Measurements from ENCODE around the gene ARHGEF18.
A peak's percentile ranks its signal among the peaks of the same experiment; 100 is the strongest.

The ARHGEF18 gene

DNA sequence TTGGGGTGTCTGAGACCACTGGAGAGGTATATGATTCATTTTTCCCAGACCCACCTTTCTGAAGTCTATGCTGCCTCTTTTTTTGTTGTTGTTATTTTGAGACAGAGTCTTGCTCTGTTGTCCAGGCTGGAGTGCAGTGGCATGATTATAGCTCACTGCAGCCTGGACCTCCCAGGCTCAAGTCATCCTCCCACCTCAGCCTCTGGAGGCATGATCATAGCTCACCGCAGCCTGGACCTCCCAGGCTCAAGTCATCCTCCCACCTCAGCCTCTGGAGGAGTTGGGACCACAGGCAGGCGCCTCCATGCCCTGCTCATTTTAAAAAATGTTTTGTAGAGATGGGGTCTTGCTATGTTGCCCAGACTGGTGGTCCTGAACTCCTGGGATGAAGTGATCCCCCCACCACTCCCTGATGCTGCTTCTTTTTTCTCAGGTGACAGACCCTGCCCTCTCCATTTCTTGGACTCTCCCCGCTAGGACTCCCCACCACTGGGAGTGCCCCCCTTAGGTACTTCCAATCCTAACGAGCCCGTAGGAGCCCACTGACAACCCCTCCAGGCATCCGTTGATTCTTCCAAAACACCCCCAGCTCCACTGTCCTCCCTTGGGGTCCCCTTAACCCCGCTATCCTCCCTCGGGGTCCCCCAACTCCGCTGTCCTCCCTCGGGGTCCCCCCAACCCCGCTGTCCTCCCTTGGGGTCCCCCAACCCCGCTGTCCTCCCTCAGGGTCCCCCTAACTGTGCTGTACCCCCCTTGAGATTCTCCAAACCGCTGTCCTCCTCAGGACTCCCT lies 45.4 kb downstream of the ARHGEF18 start:
- Histone ChIP-seq H3K9ac (no peak overlapping the region), H3K4me2 (peak overlapping the region; percentile 37), H2AFZ (ENCODE audit: low read depth) (peak overlapping the region; percentile 79), H3K27ac (no peak overlapping the region), H3K36me3 (ENCODE audit: insufficient read depth) (no peaks in the 10 kb centered on the region), H3K79me2 (ENCODE audit: insufficient read depth, low read depth) (peaks cover 21% of the 10 kb centered on the region), H3K27me3 (ENCODE audit: insufficient read depth, low read depth) (0 out of 2 replicates have a peak, but pooled peaks cover 4% of the 10 kb centered on the region), H3K4me1 (ENCODE audit: low read depth, poor library complexity, severe bottlenecking) (peaks cover 7% of the 10 kb centered on the region), H4K20me1 (ENCODE audit: insufficient read depth) (no peaks in the 10 kb centered on the region), H3K4me3 (IDR thresholded peaks at IDR 0.05; ENCODE audit: insufficient read depth, low read depth, low read length) (no peak overlapping the region)
- TF ChIP-seq, protein P1, sequence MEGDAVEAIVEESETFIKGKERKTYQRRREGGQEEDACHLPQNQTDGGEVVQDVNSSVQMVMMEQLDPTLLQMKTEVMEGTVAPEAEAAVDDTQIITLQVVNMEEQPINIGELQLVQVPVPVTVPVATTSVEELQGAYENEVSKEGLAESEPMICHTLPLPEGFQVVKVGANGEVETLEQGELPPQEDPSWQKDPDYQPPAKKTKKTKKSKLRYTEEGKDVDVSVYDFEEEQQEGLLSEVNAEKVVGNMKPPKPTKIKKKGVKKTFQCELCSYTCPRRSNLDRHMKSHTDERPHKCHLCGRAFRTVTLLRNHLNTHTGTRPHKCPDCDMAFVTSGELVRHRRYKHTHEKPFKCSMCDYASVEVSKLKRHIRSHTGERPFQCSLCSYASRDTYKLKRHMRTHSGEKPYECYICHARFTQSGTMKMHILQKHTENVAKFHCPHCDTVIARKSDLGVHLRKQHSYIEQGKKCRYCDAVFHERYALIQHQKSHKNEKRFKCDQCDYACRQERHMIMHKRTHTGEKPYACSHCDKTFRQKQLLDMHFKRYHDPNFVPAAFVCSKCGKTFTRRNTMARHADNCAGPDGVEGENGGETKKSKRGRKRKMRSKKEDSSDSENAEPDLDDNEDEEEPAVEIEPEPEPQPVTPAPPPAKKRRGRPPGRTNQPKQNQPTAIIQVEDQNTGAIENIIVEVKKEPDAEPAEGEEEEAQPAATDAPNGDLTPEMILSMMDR (conservative IDR thresholded peaks at IDR 0.05; ENCODE audit: low read depth, low read length): no peak

DNA sequence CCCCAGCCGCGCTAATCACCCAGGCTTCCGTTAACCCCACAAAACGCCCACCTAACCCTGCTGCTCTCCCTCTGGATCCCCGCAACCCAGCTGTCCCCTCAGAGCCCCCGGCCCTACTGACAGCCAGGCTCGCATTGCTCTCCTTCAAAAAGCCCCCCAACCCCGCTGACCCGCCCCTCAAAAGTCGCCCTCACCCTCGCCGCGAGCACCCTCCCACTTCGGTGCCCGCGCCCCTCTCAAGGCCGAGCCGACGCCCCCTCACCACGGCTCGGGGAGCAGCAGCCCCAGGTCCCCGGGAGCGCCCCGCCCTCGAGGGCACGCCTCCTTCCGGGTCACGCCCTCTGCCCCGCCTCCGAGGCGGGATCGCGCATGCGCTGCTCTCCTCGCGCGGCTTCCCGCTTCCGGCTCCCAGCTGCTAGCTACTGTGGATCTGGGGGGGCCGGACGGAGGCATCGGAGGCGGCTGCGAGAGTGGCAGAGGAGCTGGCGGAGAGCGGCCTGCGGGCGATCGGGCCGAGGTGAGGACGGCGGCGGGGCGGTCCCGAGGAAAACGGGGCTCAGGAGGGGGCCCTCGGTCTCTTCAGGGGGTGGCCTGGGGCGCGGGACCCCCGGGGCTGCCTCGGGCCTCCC lies 46.1 kb downstream of the ARHGEF18 start:
- peak overlapping the region; percentile 79 for H2AFZ ChIP-seq (ENCODE audit: low read depth)

DNA sequence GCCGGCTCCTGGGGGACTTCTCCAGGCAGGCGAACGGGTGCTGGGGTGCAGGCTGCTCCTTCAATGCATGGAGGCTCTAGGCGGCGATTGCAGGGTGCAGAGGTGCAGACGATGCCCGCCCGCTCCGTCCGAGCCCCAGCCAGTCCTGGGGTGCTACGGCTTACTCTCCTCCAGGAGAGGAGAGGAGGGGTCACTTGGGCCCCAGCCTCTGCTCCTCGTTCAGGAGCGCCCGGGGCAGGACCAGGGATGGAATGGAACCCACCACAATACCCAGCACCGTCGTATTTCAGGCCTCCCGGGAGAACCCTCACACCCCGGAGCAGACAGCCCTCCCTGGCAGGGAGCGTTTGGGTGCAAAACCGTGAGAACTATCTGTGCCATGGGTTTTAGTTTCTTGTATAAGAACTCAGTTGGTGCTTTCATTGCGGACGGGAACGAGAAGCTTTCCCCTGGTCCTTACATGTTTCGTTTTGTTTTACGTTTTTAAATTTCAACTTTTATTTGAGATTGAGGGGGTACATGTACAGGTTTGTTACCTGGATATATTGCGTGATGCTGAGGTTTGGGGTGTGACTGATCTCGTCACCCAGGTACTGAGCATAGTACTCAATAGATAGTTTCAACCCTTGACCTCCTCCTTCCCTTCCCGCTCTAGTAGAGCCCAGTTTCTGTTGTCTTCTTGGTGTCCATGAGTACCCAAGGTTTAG lies 46.8 kb downstream of the ARHGEF18 start:
- H3K9ac ChIP-seq: peak overlapping the region; percentile 52; the same call in 1 of the 2 replicates
- peak overlapping the region; percentile 79 for H2AFZ ChIP-seq (ENCODE audit: low read depth)
- TF ChIP-seq, protein P1 (conservative IDR thresholded peaks at IDR 0.05; ENCODE audit: low read depth, low read length): no peak

More for the DNA sequence above, 46.1 kb downstream of the ARHGEF18 start:
- TF ChIP-seq, protein P1 (conservative IDR thresholded peaks at IDR 0.05; ENCODE audit: low read depth, low read length): no peak
- H3K27me3 ChIP-seq (ENCODE audit: insufficient read depth, low read depth): 0 out of 2 replicates have a peak, but pooled peaks cover 4% of the 10 kb centered on the region
- H3K79me2 ChIP-seq (ENCODE audit: insufficient read depth, low read depth): peaks cover 21% of the 10 kb centered on the region
- no peaks in the 10 kb centered on the region for H4K20me1 ChIP-seq (ENCODE audit: insufficient read depth)
- H3K9ac ChIP-seq: peak overlapping the region; percentile 52; the same call in 1 of the 2 replicates
- peaks cover 7% of the 10 kb centered on the region for H3K4me1 ChIP-seq (ENCODE audit: low read depth, poor library complexity, severe bottlenecking)
- peak overlapping the region; percentile 37 for H3K4me2 ChIP-seq
- H3K4me3 ChIP-seq (IDR thresholded peaks at IDR 0.05; ENCODE audit: insufficient read depth, low read depth, low read length): no peak overlapping the region
- no peak overlapping the region for H3K27ac ChIP-seq
- no peaks in the 10 kb centered on the region for H3K36me3 ChIP-seq (ENCODE audit: insufficient read depth)

DNA sequence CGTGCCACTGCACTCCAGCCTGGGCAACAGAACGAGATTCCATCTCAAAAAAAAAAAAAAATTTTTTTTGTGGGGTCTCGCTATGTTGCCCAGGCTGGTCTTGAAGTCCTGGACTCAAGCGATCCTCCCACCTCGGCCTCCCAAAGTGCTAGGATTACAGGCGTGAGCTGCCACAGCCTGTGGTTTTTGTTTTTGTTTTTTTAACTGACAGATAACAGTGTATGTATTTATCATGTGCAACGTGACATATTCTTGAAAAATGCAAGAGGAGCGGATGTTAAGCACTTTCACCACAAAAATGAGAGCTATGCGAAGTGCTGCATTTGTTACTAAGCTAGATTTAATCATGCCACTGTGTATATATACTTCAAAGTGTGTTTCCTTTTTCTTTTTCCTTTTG lies 49.0 kb downstream of the ARHGEF18 start:
- no peak overlapping the region for H2AFZ ChIP-seq (ENCODE audit: low read depth)
- H3K27me3 ChIP-seq (ENCODE audit: insufficient read depth, low read depth): 0 out of 2 replicates have a peak, but pooled peaks cover 4% of the 10 kb centered on the region
- H3K4me1 ChIP-seq (ENCODE audit: low read depth, poor library complexity, severe bottlenecking): peaks cover 7% of the 10 kb centered on the region
- H4K20me1 ChIP-seq (ENCODE audit: insufficient read depth): no peaks in the 10 kb centered on the region
- H3K4me3 ChIP-seq (IDR thresholded peaks at IDR 0.05; ENCODE audit: insufficient read depth, low read depth, low read length): no peak overlapping the region
- no peak overlapping the region for H3K27ac ChIP-seq
- TF ChIP-seq, protein P1 (conservative IDR thresholded peaks at IDR 0.05; ENCODE audit: low read depth, low read length): no peak
- no peaks in the 10 kb centered on the region for H3K36me3 ChIP-seq (ENCODE audit: insufficient read depth)
- H3K79me2 ChIP-seq (ENCODE audit: insufficient read depth, low read depth): peaks cover 36% of the 10 kb centered on the region
- no peak overlapping the region for H3K4me2 ChIP-seq
- H3K9ac ChIP-seq: no peak overlapping the region

More for the DNA sequence above, 46.8 kb downstream of the ARHGEF18 start:
- 0 out of 2 replicates have a peak, but pooled peaks cover 4% of the 10 kb centered on the region for H3K27me3 ChIP-seq (ENCODE audit: insufficient read depth, low read depth)
- no peaks in the 10 kb centered on the region for H4K20me1 ChIP-seq (ENCODE audit: insufficient read depth)
- peaks cover 21% of the 10 kb centered on the region for H3K79me2 ChIP-seq (ENCODE audit: insufficient read depth, low read depth)
- H3K4me3 ChIP-seq (IDR thresholded peaks at IDR 0.05; ENCODE audit: insufficient read depth, low read depth, low read length): no peak overlapping the region
- H3K4me1 ChIP-seq (ENCODE audit: low read depth, poor library complexity, severe bottlenecking): peaks cover 7% of the 10 kb centered on the region
- H3K36me3 ChIP-seq (ENCODE audit: insufficient read depth): no peaks in the 10 kb centered on the region
- H3K4me2 ChIP-seq: peak overlapping the region; percentile 37
- no peak overlapping the region for H3K27ac ChIP-seq

All from KMS-11 (cell line).